ENCODE results near the gene RAD51B. TPM values are rescaled to one million over a fixed set of nuclear protein-coding genes. Genes with fewer than 3 reads are reported as not detected.

The RAD51B gene
- total RNA-seq, 1 experiment from 2014 or later: 20.0 TPM

GRCh38 chr14:68501614-68502052, 682.1 kb downstream of the RAD51B start:
- BruUV-seq (replicated peaks): no TSS peak
- ATAC-seq: peak; percentile 76
- CTCF ChIA-PET: no interaction called here
- no peaks in the 10 kb centered on the region for H3K79me2 ChIP-seq (ENCODE audit: insufficient read depth, low read length)
- H3K4me1 ChIP-seq (ENCODE audit: control insufficient read depth in 1 of 2, insufficient read depth in 2 of 2, low read length in 2 of 2): peaks cover 37 to 50% of the 10 kb centered on the region in 2 experiments
- H3K9ac ChIP-seq (ENCODE audit: low read length): no peak overlapping the region
- POLR2A ChIA-PET: no interaction called here
- no peaks in the 10 kb centered on the region for H4K20me1 ChIP-seq (ENCODE audit: insufficient read depth)
- RAD21 ChIA-PET (ENCODE audit: low non-redundant PET in 1 of 2, low total read pairs in 2 of 2, uncharacterized antibody in 2 of 2, unreplicated experiment in 2 of 2): no interaction called here
- no peaks in the 10 kb centered on the region for H3K9me3 ChIP-seq (ENCODE audit: control insufficient read depth in 1 of 2, insufficient read depth in 1 of 2, low read depth in 1 of 2, low read length in 2 of 2)
- intact Hi-C loops (cut with micrococcal nuclease): no loop called here
- H3K4me2 ChIP-seq (ENCODE audit: low read length): peak overlapping the region; percentile 32
- H2AFZ ChIP-seq (ENCODE audit: low read depth, low read length, poor library complexity, severe bottlenecking): no peak overlapping the region
- no peaks in the 10 kb centered on the region for H3K9me2 ChIP-seq (ENCODE audit: insufficient read depth)
- H3K27me3 ChIP-seq (ENCODE audit: insufficient read depth, low read length): no peaks in the 10 kb centered on the region
- no peaks in the 10 kb centered on the region for H3K36me3 ChIP-seq (ENCODE audit: control insufficient read depth in 1 of 2, insufficient read depth in 2 of 2, low read length in 2 of 2)
- DNase-seq (ENCODE audit: low read depth, low spot score): no peak
- H3K4me3 ChIP-seq (replicated peaks in 1 of 2; ENCODE audit: low read depth in 1 of 2, low read length in 2 of 2): no peak overlapping the region
- TF ChIP-seq FOSL1 (IDR thresholded peaks at IDR 0.05; ENCODE audit: low read depth): no peak
- TF ChIP-seq ZFX (IDR thresholded peaks at IDR 0.05): 0 out of 2 replicates have a peak, but pooled peaks have one; percentile 29
- TF ChIP-seq SIN3A (IDR thresholded peaks at IDR 0.05; ENCODE audit: low read depth): no peak
- H3K27ac ChIP-seq (ENCODE audit: low read depth, low read length): peak overlapping the region; percentile 34

- ATAC-seq (no peak), DNase-seq (ENCODE audit: low read depth, low spot score) (no peak)
- Histone ChIP-seq H3K27me3 (ENCODE audit: insufficient read depth, low read length) (no peaks in the 10 kb centered on the region), H3K4me2 (ENCODE audit: low read length) (no peak overlapping the region), H4K20me1 (ENCODE audit: insufficient read depth) (no peaks in the 10 kb centered on the region), H3K36me3 (ENCODE audit: control insufficient read depth in 1 of 2, insufficient read depth in 2 of 2, low read length in 2 of 2) (no peaks in the 10 kb centered on the region), H3K27ac (ENCODE audit: low read depth, low read length) (peak overlapping the region; percentile 34; the same call in 1 of the 2 replicates), H3K9me3 (ENCODE audit: control insufficient read depth in 1 of 2, insufficient read depth in 1 of 2, low read depth in 1 of 2, low read length in 2 of 2) (no peaks in the 10 kb centered on the region), H3K4me1 (ENCODE audit: control insufficient read depth in 1 of 2, insufficient read depth in 2 of 2, low read length in 2 of 2) (peaks cover 42 to 53% of the 10 kb centered on the region in 2 experiments), H2AFZ (ENCODE audit: low read depth, low read length, poor library complexity, severe bottlenecking) (no peak overlapping the region), H3K9ac (ENCODE audit: low read length) (no peak overlapping the region), H3K79me2 (ENCODE audit: insufficient read depth, low read length) (no peaks in the 10 kb centered on the region), H3K4me3 (replicated peaks in 1 of 2; ENCODE audit: low read depth in 1 of 2, low read length in 2 of 2) (no peak overlapping the region), H3K9me2 (ENCODE audit: insufficient read depth) (no peaks in the 10 kb centered on the region)
- no TSS peak for BruUV-seq (replicated peaks)
- POLR2A ChIA-PET: no interaction called here
- no peak for TF ChIP-seq TCF7L2 (IDR thresholded peaks at IDR 0.05; ENCODE audit: borderline replicate concordance, extremely low read depth, insufficient read depth, insufficient read length)
- RAD21 ChIA-PET (ENCODE audit: low non-redundant PET in 1 of 2, low total read pairs in 2 of 2, uncharacterized antibody in 2 of 2, unreplicated experiment in 2 of 2): no interaction called here
- CTCF ChIA-PET: no interaction called here
- intact Hi-C loops (cut with micrococcal nuclease): no loop called here
Observed at GRCh38 chr14:68502230-68502629, 682.7 kb downstream of the RAD51B start.

All from HCT116 (cell line).